Urinary bladder (tissue), 4 donors: ENCODE measurements around the gene AFG1L. TPM values are rescaled to one million over a fixed set of nuclear protein-coding genes. Genes with fewer than 3 reads are reported as not detected.
"Not testable (repeated sequence)": the region's sequence is repeated elsewhere in the genome, so short reads cannot be mapped to it uniquely, and the experiment has no call there.

Source experiments
- DNase-seq: peaks from one replicate; pipeline ENCODE4 v3.0.0-alpha.2; 2015; ENCODE audit errors: extremely low spot score
- H3K27ac ChIP-seq: one replicate; pipeline ENCODE4 v1.5.1; 2013; ENCODE audit warnings: low read depth, mild to moderate bottlenecking, moderate library complexity
- H3K36me3 ChIP-seq: one replicate; pipeline ENCODE4 v1.6.1; 2013; ENCODE audit warnings: mild to moderate bottlenecking, moderate library complexity; ENCODE audit not compliant: insufficient read depth
- H3K4me1 ChIP-seq: one replicate; pipeline ENCODE4 v1.6.1; 2013; ENCODE audit warnings: mild to moderate bottlenecking, moderate library complexity; ENCODE audit not compliant: insufficient read depth
- H3K4me3 ChIP-seq: one replicate; pipeline ENCODE4 v1.5.1; 2013; ENCODE audit warnings: low read depth, low read length
- WGBS: extraction: QIAGEN DNeasy Blood & Tissue Kit; methylation state at CpG from one replicate; pipeline ENCODE4 v1.1.7; 2013; 5-methylcytosine and 5-hydroxymethylcytosine counted together
- polyA plus RNA-seq: library from polyadenylated mRNA; stranded (reverse); fragments of 200-250 nt; gene quantifications from one replicate; pipeline ENCODE4 v1.2.3, GENCODE V29; 2013
- total RNA-seq: library from RNA; depleted of rRNA; stranded (reverse); fragments of >200 nt; gene quantifications from one replicate; pipeline ENCODE4 v1.2.3, GENCODE V29; 2014
- donor health status: healthy with polysubstance abuse.
- donor health status: healthy.

Gene AFG1L
- total and polyA plus RNA-seq, 2 donors, result 1.8 to 9.1 TPM

DNA sequence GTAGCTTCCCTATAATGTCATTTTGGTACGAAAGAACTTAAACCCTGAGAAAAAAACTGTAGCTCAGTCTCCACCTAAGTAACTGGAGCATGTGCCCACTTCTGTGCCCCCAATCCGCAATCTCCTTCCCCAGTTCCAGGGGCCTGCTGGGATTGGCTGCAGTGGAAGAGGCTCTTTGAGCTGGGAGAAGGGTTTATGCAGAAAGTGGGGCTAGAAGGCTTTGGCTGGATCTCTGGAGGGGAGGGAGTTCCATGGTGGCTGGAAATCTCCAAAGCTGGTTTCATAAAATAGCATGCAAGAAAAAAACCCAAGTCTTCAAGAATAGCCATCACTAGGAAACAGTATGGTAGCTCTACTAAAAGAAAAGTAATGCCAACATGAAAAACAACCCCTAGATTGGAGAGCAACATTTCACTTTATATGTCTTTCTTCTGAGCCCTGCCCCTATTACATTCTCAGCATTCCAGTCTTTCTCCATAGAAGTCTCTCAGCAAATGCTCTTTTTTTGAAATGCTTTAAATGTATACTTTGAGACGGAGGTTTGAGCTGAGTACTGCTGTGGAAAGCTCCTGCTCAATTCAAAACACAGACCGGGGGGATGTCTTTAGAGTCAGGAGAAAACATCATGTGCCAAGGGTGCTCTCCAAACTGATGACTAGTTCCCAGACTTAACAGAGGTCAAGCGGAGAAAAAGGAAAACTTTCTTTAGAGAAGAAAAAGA is 229.8 kb downstream of the AFG1L start:
- WGBS, result 71% methylated on average over 5 of the region's 5 CpGs
- DNase-seq, result no peak
- H3K36me3 ChIP-seq, result no peaks in the 10 kb centered on the region
- no peaks in the 10 kb centered on the region for H3K4me1 ChIP-seq
- H3K4me3 ChIP-seq, result no peak overlapping the region
- H3K27ac ChIP-seq, result no peak overlapping the region

DNA sequence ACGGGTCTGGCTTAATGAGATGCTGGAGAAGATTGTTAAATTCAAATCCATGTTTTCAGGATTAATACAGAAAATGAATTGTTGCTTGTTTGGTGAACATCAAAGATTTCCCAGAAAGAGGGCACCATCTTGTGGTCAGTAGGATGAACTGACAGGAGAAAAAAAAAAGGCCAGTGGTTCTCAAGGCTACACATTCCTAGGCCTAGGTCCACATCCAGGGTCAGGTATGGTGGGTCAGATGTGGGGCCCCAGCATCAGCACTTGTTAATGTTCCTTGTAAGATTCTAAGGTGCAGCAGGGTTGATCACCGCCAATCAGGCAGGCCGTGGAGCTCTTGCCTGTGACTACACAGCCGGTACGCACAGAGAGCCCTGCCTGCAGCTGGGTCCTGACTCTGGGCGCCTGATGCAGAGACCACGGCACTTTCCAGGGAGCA is 231.9 kb downstream of the AFG1L start:
- Histone ChIP-seq H3K36me3 (no peaks in the 10 kb centered on the region), H3K4me1 (no peaks in the 10 kb centered on the region), H3K4me3 (no peak overlapping the region), H3K27ac (no peak overlapping the region)
- DNase-seq, result no peak
- 74% methylated on average over 7 of the region's 7 CpGs for WGBS

DNA sequence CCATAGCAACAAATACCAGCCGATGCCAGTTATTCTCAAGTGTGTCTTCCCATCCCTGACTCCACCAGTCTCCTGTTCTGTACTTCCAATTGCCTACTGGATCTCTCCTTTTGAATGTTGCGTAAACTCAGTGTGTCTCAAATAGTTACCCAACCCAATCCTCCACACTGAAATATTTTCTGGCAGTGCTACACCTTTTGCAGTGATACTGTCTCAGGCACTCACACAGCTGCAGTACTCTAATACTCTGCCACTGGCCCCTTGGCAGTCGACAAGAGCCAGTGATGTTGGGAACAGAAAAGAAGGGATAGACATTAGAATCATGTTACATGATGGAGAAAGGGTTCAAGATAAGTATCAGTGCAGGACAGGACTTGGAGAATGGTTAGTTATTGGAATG is 234.0 kb downstream of the AFG1L start:
- Histone ChIP-seq H3K27ac (no peak overlapping the region), H3K4me1 (no peaks in the 10 kb centered on the region), H3K4me3 (no peak overlapping the region), H3K36me3 (no peaks in the 10 kb centered on the region)
- WGBS, result 54% methylated on average over 3 of the region's 3 CpGs
- DNase-seq, result no peak

DNA sequence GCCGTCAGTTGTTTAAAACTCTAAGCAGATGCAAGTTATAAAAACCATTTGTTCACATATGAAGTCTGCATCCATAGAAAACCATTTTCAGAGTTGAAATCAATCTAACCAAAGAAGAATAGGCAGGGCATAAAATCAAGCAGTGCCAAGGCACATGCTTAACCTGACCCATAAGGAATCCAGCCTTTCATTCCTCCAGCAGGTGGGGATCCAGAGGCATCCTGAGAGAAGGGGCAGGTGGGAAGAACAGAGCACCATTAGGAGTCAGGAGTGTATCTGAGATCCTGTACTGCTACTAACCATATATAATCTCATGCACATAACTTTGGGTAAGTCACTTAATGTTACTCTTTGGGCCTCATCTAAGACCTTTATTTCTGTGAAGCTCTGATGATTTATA is 236.5 kb downstream of the AFG1L start:
- H3K27ac ChIP-seq, result no peak overlapping the region
- DNase-seq, result no peak
- no peaks in the 10 kb centered on the region for H3K4me1 ChIP-seq
- WGBS, result 63% methylated on average over 1 of the region's 1 CpG
- no peak overlapping the region for H3K4me3 ChIP-seq
- H3K36me3 ChIP-seq, result no peaks in the 10 kb centered on the region

DNA sequence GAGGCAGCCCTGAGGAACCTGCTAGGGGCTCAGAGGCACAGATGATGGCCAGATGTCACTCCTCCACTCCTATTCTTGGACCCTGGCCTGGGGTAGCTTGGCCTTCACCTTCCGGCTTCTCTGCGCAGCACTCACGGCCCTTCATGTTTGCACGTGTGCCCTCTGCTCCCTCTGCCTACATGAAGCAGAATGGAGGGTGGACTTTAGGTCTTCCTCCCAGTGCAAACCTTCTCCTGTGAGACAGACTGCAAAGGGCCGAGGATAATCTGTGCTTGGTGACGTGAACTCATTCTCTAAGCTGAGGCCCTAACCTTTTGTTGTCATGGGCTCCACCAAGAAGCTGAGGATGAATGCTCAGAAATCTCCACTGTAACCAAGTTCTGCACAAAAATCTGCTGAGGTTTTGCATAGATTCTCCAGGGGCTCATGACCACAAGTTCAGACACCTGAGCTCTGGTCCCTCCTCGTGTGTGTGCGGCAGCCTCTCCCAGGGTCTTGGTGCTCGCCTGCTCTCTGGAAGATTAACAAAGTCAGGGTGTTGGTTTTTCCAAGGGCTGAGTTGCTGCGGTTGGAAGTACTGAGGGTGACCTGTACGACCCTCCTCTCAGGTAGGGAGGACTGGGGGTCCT is 240.4 kb downstream of the AFG1L start:
- no peak overlapping the region for H3K4me3 ChIP-seq
- H3K27ac ChIP-seq, result no peak overlapping the region
- H3K36me3 ChIP-seq, result no peaks in the 10 kb centered on the region
- no peaks in the 10 kb centered on the region for H3K4me1 ChIP-seq
- WGBS, result 92% methylated on average over 11 of the region's 11 CpGs
- DNase-seq, result no peak

DNA sequence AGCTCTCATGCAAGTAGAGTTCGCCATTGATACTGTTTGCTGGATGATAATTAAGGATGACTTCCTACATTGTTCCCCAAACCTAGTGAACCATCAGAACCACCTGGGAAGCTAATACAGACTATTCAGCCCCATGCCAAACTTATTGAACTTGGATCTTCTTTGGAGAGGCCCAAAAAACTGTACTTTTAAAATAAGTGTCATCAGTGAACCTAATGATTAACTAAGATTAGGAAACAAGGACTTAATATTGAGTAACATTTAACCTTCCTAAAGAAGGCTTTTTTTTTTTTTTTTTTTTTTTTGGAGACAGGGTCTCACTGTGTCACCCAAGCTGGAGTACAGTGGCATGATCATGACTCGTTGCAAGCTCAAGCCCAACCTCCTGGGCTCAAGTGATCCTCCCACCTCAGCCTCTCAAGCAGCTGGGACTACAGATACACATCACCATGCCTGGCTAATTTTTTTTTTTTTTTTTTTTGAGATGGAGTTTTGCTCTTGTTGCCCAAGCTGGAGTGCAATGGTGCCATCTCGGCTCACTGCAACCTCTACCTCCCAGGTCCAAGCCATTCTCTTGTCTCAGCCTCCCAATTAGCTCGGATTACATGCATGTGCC is 241.2 kb downstream of the AFG1L start:
- DNase-seq, H3K4me3 ChIP-seq, H3K36me3 ChIP-seq, H3K4me1 ChIP-seq, H3K27ac ChIP-seq: not testable (repeated sequence)
- 94% methylated on average over 4 of the region's 4 CpGs for WGBS

DNA sequence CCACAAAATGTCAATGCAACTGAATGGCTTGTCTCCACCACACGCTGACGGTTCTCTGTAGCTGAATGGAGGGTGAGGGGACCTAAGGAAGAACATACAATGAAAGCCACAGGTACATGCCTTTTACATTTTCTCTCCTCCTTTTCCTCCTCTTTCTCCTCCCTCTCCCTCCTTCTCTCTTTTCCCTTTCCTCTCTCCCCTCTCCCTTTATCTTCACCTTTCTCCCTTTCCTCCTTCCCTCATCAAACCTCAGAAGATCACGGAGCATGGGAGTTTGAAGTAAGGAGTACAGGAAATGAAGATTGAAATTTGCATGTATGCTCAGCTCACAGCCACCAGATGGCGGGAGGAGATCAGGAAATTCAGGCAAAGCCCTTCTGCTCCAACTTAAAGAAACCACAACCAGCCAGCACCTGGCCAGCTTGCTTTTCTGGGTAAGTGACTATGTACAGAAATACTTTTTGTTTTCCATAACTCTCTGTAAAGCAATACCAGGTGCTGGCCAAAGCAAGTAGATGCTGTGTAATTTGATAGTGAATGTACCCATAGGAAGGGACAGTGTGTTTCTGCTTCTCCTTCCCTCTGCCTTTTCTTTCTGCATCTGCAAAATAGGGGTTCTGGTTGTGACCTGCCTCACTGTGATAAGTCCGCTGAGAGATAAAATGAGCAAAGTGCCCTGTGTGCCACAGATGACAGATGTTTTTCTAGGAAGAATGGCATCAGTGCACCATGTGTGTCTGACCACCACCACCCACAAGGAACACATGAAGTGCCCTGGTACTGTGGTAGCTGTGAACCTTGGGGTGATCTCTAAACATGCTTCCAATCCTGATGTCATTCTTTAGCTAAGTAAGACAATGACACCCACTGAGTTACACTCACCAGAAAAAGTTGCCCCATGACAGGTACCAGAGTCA is 247.2 kb downstream of the AFG1L start:
- no peak overlapping the region for H3K27ac ChIP-seq
- no peak overlapping the region for H3K4me3 ChIP-seq
- 18% methylated on average over 5 of the region's 5 CpGs for whole genome bisulfite sequencing
- no peak for DNase-seq
- H3K4me1 ChIP-seq, result no peaks in the 10 kb centered on the region
- H3K36me3 ChIP-seq, result no peaks in the 10 kb centered on the region

DNA sequence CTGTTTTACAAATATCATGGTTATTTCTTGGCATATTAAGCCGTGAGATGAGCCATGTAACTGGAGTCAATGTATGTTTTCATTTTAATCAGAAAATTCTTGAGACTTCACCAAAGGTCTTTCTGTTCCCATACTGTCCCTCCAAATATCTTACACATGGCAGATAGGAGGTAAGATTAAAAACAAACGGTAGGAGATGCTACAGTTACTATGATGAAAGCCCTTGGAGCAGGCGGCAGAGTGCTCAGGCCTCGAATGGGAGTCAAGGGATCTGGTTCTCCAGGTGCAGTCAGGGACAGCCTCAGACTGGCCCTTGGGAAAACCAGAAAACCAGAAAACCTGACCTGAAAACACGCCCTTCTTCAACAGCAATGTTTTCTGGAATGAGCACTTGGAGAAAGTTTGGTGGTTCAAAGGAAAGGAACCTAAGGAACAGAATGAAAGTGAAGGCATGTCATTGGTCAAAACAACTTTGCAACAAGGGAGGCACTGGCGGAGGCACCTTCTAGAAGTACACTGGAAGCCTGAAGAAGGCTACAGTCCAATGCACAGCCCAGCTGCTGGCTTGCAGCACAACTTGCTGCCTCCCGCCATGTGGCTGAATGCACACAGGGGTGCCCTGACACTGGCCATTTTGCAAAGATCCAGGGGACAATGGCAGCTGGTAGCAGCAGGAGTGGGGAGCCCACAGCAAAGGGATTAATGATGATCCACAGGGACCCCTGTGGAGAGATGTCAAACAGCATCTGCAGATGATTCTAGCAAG is 248.5 kb downstream of the AFG1L start:
- no peak overlapping the region for H3K27ac ChIP-seq
- 83% methylated on average over 7 of the region's 7 CpGs for WGBS

DNA sequence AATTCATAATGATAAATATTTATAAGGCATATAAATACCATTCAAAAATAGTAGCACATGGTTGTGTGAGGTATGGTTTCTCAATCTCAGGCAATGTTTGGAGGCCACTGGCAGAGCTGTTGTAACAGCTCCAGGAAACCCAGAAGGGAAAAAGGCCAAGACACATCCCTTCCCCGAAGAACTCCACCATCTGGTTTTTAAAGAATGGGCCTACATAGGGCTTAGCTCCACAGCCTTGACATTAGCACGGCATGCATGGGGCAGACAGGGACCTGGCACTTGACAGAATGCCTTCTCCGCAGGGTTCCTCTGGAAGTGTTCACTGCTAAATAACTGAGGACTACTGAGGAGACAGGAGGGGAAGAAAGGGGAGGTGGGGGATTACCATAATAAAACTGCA is 249.8 kb downstream of the AFG1L start:
- 62% methylated on average over 3 of the region's 3 CpGs for WGBS
- no peak for DNase-seq
- no peaks in the 10 kb centered on the region for H3K4me1 ChIP-seq
- no peaks in the 10 kb centered on the region for H3K36me3 ChIP-seq
- no peak overlapping the region for H3K4me3 ChIP-seq
- H3K27ac ChIP-seq, result no peak overlapping the region

More for the DNA sequence above, 248.5 kb downstream of the AFG1L start:
- H3K4me1 ChIP-seq, result no peaks in the 10 kb centered on the region
- no peak overlapping the region for H3K4me3 ChIP-seq
- no peaks in the 10 kb centered on the region for H3K36me3 ChIP-seq
- DNase-seq, result no peak

DNA sequence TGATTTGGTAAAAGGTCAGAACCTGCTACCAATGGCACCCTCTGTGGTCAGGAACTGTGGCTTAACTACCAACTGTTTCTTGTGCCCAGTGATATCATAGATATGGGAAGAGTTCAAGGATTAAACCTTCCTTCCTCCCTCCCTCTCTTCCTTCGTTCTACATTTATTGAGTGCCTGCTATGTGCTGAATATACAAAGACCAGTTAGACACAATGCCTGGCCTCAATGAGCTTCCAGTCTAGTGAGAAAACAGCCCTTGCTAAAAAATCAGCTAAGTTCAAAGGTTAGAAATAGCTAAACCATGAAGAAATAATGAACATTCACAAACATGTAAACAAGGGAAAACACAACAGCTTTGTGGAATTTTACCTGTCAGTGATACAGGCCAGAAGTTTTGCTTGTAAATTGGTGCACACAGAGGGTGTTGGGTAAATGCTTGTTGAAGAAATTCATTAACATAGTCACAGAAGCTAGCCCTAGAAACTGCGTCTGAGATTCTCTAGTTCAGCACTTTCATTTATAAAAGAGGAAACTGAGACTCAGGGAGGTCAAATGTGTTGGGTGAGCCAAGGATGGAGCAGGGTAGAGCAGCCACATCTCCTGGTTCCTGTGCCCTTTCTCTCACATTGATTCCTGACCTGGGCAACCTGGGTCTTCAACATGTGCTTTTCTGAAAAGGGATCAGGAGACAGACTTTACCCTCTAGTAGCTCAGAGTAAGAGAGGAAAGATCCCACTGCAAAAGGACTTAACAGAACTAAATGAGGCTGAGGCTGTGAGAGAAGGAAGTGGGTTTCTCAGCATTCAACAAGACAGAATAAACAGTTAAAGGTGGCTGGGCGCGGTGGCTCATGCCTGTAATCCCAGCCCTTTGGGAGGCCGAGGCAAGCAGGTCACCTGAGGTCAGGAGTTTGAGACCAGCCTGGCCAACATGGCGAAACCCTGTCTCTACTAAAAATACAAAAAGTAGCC is 251.5 kb downstream of the AFG1L start:
- DNase-seq, result no peak
- WGBS, result 81% methylated on average over 6 of the region's 6 CpGs

DNA sequence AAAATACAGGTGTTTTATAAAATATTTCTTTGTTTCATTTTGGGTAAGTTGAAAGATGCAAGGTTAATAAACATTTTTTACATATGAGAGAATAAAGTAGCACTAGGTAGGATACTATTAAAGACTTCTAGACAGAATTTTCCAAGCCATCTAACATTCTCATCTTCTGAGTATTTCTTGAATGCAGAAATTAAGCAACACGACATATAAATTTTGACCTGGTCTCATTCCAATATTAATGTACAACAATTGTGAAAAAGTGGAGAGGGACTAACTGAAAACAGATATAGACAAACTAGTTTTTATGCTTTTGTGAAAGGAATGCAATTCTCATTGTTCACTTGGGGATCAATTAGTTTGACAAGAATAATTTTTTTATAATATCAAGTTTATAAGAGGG is 254.4 kb downstream of the AFG1L start:
- 88% methylated on average over 1 of the region's 1 CpG for WGBS
- Histone ChIP-seq H3K36me3 (no peaks in the 10 kb centered on the region), H3K4me1 (no peaks in the 10 kb centered on the region), H3K4me3 (no peak overlapping the region), H3K27ac (no peak overlapping the region)
- no peak for DNase-seq

More for the DNA sequence above, 251.5 kb downstream of the AFG1L start:
- Histone ChIP-seq H3K27ac (no peak overlapping the region), H3K36me3 (no peaks in the 10 kb centered on the region), H3K4me3 (no peak overlapping the region), H3K4me1 (no peaks in the 10 kb centered on the region)

DNA sequence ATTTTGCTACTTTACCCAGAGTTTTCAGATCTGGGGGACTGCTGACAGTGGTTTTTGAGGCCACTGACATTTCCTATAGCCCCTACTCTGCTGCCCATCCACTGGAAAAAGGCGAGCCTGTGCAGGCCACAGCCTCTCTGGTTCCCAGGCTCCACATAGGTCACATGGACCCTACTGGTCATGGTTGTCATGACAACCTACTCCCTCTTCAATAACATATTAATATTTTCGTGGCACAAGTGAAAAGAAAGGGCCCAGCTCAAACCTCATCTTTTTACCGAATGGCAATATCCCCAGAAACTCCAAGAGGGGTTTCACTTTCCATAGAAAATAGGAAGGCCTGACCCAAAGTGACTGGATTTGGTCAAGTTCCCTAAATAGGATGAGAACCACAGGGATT is 254.9 kb downstream of the AFG1L start:
- no peak overlapping the region for H3K27ac ChIP-seq
- DNase-seq, result no peak
- WGBS, result 83% methylated on average over 3 of the region's 3 CpGs
- no peaks in the 10 kb centered on the region for H3K4me1 ChIP-seq
- H3K36me3 ChIP-seq, result no peaks in the 10 kb centered on the region
- H3K4me3 ChIP-seq, result no peak overlapping the region
